ENCODE measurements around the gene DHX15. TPM values are rescaled to one million over a fixed set of nuclear protein-coding genes. Genes with fewer than 3 reads are reported as not detected.

DHX15 gene
- total RNA-seq, 1 experiment from 2014 or later: 157 TPM

DNA sequence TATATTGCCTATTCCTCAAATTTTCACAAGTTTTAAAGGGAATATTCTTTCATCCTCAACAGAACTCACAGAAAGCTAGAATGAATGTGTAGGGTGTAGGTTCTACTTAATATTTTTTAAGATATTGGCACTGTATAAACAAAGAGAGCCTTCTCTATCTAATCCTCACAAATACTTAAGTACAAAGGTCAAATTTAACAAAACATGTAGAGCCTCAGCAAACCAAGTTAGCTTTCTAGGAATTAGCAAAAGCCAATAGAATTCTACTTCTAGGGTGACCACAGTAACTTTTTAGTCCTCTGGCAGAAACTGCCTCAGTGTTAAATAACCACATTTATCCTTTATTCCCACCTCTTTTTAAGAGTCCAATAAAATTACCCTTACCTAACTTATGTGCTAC is 19.3 kb downstream of the DHX15 start:
- Histone ChIP-seq H3K27me3 (ENCODE audit: insufficient read depth, low read depth) (no peaks in the 10 kb centered on the region), H3K4me3 (no peak overlapping the region), H3K9me2 (ENCODE audit: insufficient read depth) (no peaks in the 10 kb centered on the region), H2AFZ (no peak overlapping the region), H4K20me1 (ENCODE audit: insufficient read depth) (peaks cover 95% of the 10 kb centered on the region), H3K4me1 (replicated peaks; ENCODE audit: insufficient read depth) (0 out of 2 replicates have a peak, but pooled peaks cover 4% of the 10 kb centered on the region), H3F3A (ENCODE audit: insufficient read depth, low read depth) (peaks cover 36% of the 10 kb centered on the region; the same call in 1 of the 2 replicates), H3K27ac (no peak overlapping the region), H3K9me3 (ENCODE audit: insufficient read depth, low read depth) (no peaks in the 10 kb centered on the region), H3K36me3 (ENCODE audit: low read depth) (peaks cover 37% of the 10 kb centered on the region; the same call in 1 of the 2 replicates), H3K4me2 (no peak overlapping the region), H3K79me2 (ENCODE audit: low read depth) (peaks cover 100% of the 10 kb centered on the region)
- TF ChIP-seq, protein P1, sequence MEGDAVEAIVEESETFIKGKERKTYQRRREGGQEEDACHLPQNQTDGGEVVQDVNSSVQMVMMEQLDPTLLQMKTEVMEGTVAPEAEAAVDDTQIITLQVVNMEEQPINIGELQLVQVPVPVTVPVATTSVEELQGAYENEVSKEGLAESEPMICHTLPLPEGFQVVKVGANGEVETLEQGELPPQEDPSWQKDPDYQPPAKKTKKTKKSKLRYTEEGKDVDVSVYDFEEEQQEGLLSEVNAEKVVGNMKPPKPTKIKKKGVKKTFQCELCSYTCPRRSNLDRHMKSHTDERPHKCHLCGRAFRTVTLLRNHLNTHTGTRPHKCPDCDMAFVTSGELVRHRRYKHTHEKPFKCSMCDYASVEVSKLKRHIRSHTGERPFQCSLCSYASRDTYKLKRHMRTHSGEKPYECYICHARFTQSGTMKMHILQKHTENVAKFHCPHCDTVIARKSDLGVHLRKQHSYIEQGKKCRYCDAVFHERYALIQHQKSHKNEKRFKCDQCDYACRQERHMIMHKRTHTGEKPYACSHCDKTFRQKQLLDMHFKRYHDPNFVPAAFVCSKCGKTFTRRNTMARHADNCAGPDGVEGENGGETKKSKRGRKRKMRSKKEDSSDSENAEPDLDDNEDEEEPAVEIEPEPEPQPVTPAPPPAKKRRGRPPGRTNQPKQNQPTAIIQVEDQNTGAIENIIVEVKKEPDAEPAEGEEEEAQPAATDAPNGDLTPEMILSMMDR (conservative IDR thresholded peaks at IDR 0.05): no peak
- no peak for TF ChIP-seq EZH2 (IDR thresholded peaks at IDR 0.05; ENCODE audit: low read depth)
- POLR2A ChIA-PET (ENCODE audit: unreplicated experiment): no interaction called here
- CTCF ChIA-PET: no interaction called here
- BruUV-seq (replicated peaks): no TSS peak
- intact Hi-C loops (cut with micrococcal nuclease; ENCODE audit: unreplicated experiment): no loop called here
- no peak for DNase-seq

DNA sequence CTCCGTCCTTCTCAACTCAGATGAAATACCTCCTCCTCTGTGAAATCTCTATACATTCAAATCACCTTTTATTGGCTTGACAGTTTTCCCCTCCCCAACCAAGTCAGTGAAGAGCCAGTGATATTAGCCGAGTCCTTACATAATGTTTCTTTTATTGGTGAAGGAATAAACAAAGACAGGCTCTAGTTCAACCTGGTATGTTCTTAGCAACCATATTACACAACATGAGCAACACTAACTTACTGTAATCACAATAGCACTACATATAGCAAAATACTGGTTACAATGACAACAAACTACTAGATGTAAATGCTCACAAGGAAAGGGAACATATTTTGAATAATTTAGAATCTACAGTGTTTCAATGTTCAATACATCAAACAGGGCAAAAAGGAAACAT is 19.9 kb downstream of the DHX15 start:
- Histone ChIP-seq H3K9me2 (ENCODE audit: insufficient read depth) (no peaks in the 10 kb centered on the region), H3K4me3 (no peak overlapping the region), H3K36me3 (ENCODE audit: low read depth) (peaks cover 37% of the 10 kb centered on the region; the same call in 1 of the 2 replicates), H3K27me3 (ENCODE audit: insufficient read depth, low read depth) (no peaks in the 10 kb centered on the region), H4K20me1 (ENCODE audit: insufficient read depth) (peaks cover 94% of the 10 kb centered on the region), H3K4me2 (no peak overlapping the region), H3K9me3 (ENCODE audit: insufficient read depth, low read depth) (no peaks in the 10 kb centered on the region), H3F3A (ENCODE audit: insufficient read depth, low read depth) (peaks cover 37% of the 10 kb centered on the region; the same call in 1 of the 2 replicates), H3K27ac (no peak overlapping the region), H2AFZ (no peak overlapping the region), H3K4me1 (replicated peaks; ENCODE audit: insufficient read depth) (peaks cover 10% of the 10 kb centered on the region; the same call in 1 of the 2 replicates), H3K79me2 (ENCODE audit: low read depth) (peaks cover 100% of the 10 kb centered on the region)
- intact Hi-C loops (cut with micrococcal nuclease; ENCODE audit: unreplicated experiment): no loop called here
- POLR2A ChIA-PET (ENCODE audit: unreplicated experiment): no interaction called here
- TF ChIP-seq, protein P1 (conservative IDR thresholded peaks at IDR 0.05): no peak
- no peak for TF ChIP-seq EZH2 (IDR thresholded peaks at IDR 0.05; ENCODE audit: low read depth)
- BruUV-seq (replicated peaks): no TSS peak
- no peak for DNase-seq
- CTCF ChIA-PET: no interaction called here

DNA sequence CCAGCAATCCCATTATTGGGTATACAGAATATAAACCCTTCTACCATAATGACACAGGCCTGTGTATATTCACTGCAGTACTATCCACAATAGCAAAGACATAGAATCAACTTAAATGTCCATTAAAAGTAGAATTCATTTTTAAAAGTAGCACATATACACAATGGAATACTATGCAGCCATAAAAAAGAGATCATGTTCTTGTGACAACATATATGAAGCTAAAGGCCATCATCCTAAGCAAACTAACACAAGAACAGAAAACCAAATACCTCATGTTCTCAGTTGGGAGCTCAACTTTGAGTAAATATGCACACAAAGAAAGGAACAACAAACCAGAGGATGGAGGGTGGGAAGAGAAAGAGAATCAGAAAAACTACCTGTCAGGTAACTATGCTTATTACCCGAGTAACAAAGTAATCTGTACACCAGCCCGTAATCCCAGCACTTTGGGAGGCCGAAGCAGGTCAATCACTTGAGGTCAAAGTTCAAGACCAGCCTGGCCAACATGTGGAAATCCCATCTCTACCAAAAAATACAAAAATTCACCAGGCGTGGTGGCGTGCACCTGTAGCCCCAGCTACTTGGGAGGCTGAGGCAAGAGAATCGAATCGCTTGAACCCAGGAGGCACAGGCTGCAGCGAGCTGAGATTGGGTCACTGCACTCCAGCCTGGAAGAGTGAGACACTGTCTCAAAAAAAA is 22.8 kb downstream of the DHX15 start:
- Histone ChIP-seq H3K27me3 (ENCODE audit: insufficient read depth, low read depth) (no peaks in the 10 kb centered on the region), H3K4me1 (replicated peaks; ENCODE audit: insufficient read depth) (peaks cover 38% of the 10 kb centered on the region), H3K9me3 (ENCODE audit: insufficient read depth, low read depth) (no peaks in the 10 kb centered on the region), H4K20me1 (ENCODE audit: insufficient read depth) (peaks cover 96% of the 10 kb centered on the region), H3K79me2 (ENCODE audit: low read depth) (peaks cover 100% of the 10 kb centered on the region), H3K4me3 (no peak overlapping the region), H3K36me3 (ENCODE audit: low read depth) (peaks cover 36% of the 10 kb centered on the region; the same call in 1 of the 2 replicates), H3K9me2 (ENCODE audit: insufficient read depth) (no peaks in the 10 kb centered on the region), H3K27ac (no peak overlapping the region), H3K4me2 (no peak overlapping the region), H2AFZ (no peak overlapping the region), H3F3A (ENCODE audit: insufficient read depth, low read depth) (peaks cover 58% of the 10 kb centered on the region)
- no TSS peak for BruUV-seq (replicated peaks)
- intact Hi-C loops (cut with micrococcal nuclease; ENCODE audit: unreplicated experiment): no loop called here
- CTCF ChIA-PET: no interaction called here
- TF ChIP-seq, protein P1 (conservative IDR thresholded peaks at IDR 0.05): no peak
- TF ChIP-seq EZH2 (IDR thresholded peaks at IDR 0.05; ENCODE audit: low read depth): no peak
- DNase-seq: no peak
- POLR2A ChIA-PET (ENCODE audit: unreplicated experiment): no interaction called here
